MCF 10A (cell line): ENCODE measurements around the gene MED13L. TPM values are rescaled to one million over a fixed set of nuclear protein-coding genes. Genes with fewer than 3 reads are reported as not detected.
"Not testable (repeated sequence)": the region's sequence is repeated elsewhere in the genome, so short reads cannot be mapped to it uniquely, and the experiment has no call there.

Experiments used
- BruUV-seq: library from RNA; stranded (reverse); fragments of 400-500 nt; replicated peaks from 2 replicates; lab custom pipeline; 2021; lab: Mats Ljungman, UMichigan
- CTCF ChIA-PET: fragments of 300-600 bp; sonication (Branson Sonifier 250); formaldehyde crosslinking; extraction: SDS; loops from one replicate; lab custom pipeline; 2021; ENCODE audit warnings: antibody characterized with exemption, inconsistent platforms; lab: Yijun Ruan, JAX
- POLR2A ChIA-PET: fragments of 300-600, 350-650 bp; sonication (Branson Sonifier 250); formaldehyde crosslinking; extraction: SDS; loops from one replicate; lab custom pipeline; 2020; ENCODE audit warnings: antibody characterized with exemption, inconsistent platforms; lab: Yijun Ruan, JAX
- DNase-seq: peaks from one replicate; pipeline ENCODE4 v3.0.0-alpha.2; 2018; ENCODE audit not compliant: unreplicated experiment
- H3K27ac Mint-ChIP-seq: one replicate; pipeline ENCODE4 v1.8.0; 2022; ENCODE audit warnings: mild to moderate bottlenecking, low read depth, mixed read lengths; ENCODE audit not compliant: unreplicated experiment
- H3K27me3 Mint-ChIP-seq: one replicate; pipeline ENCODE4 v1.8.0; 2022; ENCODE audit warnings: mixed read lengths; ENCODE audit not compliant: insufficient read depth, unreplicated experiment
- H3K36me3 Mint-ChIP-seq: one replicate; pipeline ENCODE4 v1.8.0; 2022; ENCODE audit warnings: mild to moderate bottlenecking, moderate library complexity, mixed read lengths; ENCODE audit not compliant: insufficient read depth, unreplicated experiment
- H3K4me1 Mint-ChIP-seq: one replicate; pipeline ENCODE4 v1.8.0; 2022; ENCODE audit warnings: mixed read lengths; ENCODE audit not compliant: insufficient read depth, unreplicated experiment
- H3K4me3 Mint-ChIP-seq: one replicate; pipeline ENCODE4 v1.8.0; 2022; ENCODE audit warnings: mild to moderate bottlenecking, moderate library complexity, mixed read lengths; ENCODE audit not compliant: unreplicated experiment
- H3K9me3 Mint-ChIP-seq: one replicate; pipeline ENCODE4 v1.8.0; 2022; ENCODE audit warnings: mixed read lengths; ENCODE audit not compliant: unreplicated experiment
- intact Hi-C: fragments of 100-400 bp; cut with micrococcal nuclease; formaldehyde crosslinking; loops from 2 replicates; pipeline ENCODE4 v1.14.1; 2022
- total RNA-seq: library from RNA; stranded (reverse); gene quantifications from 2 replicates; pipeline ENCODE4 v1.2.3, GENCODE V29; 2022
- TF ChIP-seq, protein P1 (sequence below): fragments of 200-600 bp; IDR thresholded peaks from one replicate; pipeline ENCODE4 v1.8.0; 2022; ENCODE audit warnings: antibody characterized with exemption, mild to moderate bottlenecking; ENCODE audit not compliant: unreplicated experiment

The MED13L gene
- total RNA-seq, 1 experiment from 2014 or later, result 91.6 TPM

DNA sequence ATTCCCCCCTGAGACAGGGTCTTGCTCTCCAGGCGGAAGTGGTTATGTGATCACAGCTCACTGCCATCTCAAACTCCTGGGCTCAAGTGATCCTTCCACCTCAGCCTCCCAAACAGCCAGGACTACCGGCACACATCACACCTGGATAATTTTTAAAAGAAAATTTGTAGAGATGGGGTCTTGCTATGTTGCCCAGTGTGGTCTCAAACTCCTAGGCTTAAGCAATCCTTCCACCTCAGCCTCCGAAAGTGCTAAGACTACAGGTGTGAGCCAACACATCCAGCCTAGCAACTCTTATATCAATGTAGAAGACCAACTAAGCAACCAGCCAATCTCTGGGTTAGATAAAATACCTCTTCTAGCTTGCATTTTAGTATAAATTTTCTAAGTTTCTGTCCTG, 297.2 kb downstream of the MED13L start:
- Mint-ChIP-seq H3K4me1 (no peaks in the 10 kb centered on the region), H3K36me3 (peaks cover 54% of the 10 kb centered on the region), H3K27ac (no peak overlapping the region), H3K27me3 (no peaks in the 10 kb centered on the region), H3K9me3 (no peaks in the 10 kb centered on the region), H3K4me3 (no peak overlapping the region)
- ChIA-PET POLR2A (no interaction called here), CTCF (no interaction called here)
- no TSS peak for BruUV-seq
- intact Hi-C loops, result no loop called here
- TF ChIP-seq, protein P1, sequence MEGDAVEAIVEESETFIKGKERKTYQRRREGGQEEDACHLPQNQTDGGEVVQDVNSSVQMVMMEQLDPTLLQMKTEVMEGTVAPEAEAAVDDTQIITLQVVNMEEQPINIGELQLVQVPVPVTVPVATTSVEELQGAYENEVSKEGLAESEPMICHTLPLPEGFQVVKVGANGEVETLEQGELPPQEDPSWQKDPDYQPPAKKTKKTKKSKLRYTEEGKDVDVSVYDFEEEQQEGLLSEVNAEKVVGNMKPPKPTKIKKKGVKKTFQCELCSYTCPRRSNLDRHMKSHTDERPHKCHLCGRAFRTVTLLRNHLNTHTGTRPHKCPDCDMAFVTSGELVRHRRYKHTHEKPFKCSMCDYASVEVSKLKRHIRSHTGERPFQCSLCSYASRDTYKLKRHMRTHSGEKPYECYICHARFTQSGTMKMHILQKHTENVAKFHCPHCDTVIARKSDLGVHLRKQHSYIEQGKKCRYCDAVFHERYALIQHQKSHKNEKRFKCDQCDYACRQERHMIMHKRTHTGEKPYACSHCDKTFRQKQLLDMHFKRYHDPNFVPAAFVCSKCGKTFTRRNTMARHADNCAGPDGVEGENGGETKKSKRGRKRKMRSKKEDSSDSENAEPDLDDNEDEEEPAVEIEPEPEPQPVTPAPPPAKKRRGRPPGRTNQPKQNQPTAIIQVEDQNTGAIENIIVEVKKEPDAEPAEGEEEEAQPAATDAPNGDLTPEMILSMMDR, result no peak
- DNase-seq, result no peak

DNA sequence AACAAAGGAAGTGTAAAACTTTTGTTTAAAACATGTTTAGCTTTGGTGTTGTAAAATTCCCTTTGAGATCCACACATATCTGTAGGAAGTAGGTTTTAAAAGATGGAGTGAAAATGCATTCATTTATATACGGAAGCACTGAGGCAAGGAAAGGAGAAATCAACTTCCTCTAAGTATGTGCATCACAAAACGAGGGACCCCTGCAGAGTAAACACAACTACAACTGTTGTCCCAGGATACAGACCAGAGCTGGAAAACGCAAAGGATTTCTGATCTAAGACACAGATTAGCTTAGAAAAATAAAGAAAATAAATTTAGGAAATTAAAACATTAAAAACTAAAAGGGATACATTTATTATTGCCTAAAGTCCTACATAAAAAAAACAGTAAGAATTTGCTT, 297.6 kb downstream of the MED13L start:
- ChIA-PET POLR2A (no interaction called here), CTCF (no interaction called here)
- BruUV-seq, result no TSS peak
- TF ChIP-seq, protein P1, result no peak
- H3K36me3 Mint-ChIP-seq, result peaks cover 59% of the 10 kb centered on the region
- no peak overlapping the region for H3K4me3 Mint-ChIP-seq
- no peaks in the 10 kb centered on the region for H3K27me3 Mint-ChIP-seq
- DNase-seq, result no peak
- no peaks in the 10 kb centered on the region for H3K4me1 Mint-ChIP-seq
- intact Hi-C loops, result no loop called here
- H3K27ac Mint-ChIP-seq, result no peak overlapping the region
- H3K9me3 Mint-ChIP-seq, result no peaks in the 10 kb centered on the region

DNA sequence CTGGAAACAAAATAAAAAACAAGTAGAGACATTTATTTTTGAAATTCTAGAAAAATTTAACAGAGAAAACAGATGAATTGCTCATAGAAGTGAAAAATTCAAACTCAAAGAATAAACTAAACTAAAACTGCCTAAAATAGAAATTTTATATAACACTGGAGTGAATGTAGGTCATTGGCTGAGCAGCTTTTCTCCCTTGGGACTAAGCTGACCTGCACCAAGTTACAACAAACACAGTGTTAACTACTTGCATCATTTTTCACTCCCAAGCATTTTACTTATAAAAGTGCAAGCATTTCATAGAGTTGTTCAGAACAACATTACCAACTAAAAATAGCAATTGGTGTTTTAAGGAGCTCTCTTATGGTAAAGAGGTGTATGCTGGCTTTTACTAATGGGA, 298.1 kb downstream of the MED13L start:
- Mint-ChIP-seq H3K9me3 (no peaks in the 10 kb centered on the region), H3K27me3 (no peaks in the 10 kb centered on the region), H3K4me1 (no peaks in the 10 kb centered on the region), H3K27ac (no peak overlapping the region), H3K36me3 (peaks cover 61% of the 10 kb centered on the region), H3K4me3 (no peak overlapping the region)
- no TSS peak for BruUV-seq
- intact Hi-C loops, result no loop called here
- DNase-seq, result no peak
- TF ChIP-seq, protein P1, result no peak
- ChIA-PET CTCF (no interaction called here), POLR2A (interaction anchor here (0.6 to 0.7 kb wide), 2 partner anchors 14 to 243 kb away, joined by 3 to 4 read pairs; no protein-coding TSS in a partner anchor)

DNA sequence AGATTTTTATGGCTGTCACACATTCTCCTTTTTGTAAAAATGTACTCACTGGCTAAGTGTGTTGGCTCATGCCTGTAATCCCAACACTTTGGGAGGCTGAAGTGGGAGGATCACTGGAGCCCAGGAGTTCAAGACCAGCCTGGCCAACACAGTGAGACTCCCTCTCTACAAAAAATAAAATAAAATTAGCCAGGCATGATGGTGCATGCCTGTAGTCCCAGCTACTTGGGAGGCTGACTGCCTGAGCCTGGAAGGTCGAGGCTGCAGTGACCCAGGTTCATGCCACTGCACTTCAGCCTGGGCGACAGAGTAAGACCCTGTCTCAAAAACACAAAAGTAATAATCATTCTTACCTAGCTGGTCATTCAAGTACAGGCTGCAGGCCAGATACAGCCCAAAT, 300.7 kb downstream of the MED13L start:
- H3K4me1 Mint-ChIP-seq, POLR2A ChIA-PET, H3K4me3 Mint-ChIP-seq, H3K27ac Mint-ChIP-seq, BruUV-seq, H3K27me3 Mint-ChIP-seq, H3K9me3 Mint-ChIP-seq, intact Hi-C loops, DNase-seq: not testable (repeated sequence)
- CTCF ChIA-PET, result interaction anchor here (0.6 to 0.8 kb wide), 4 partner anchors 23 to 1342 kb away, joined by 3 to 4 read pairs (median 3); no protein-coding TSS in a partner anchor
- peaks cover 67% of the 10 kb centered on the region for H3K36me3 Mint-ChIP-seq
